Calu3 (cell line): ENCODE data around the gene BBOX1. TPM values are rescaled to one million over a fixed set of nuclear protein-coding genes. Genes with fewer than 3 reads are reported as not detected.

Experiments
- BruUV-seq: library from RNA; stranded (reverse); fragments of 400-500 nt; replicated peaks from 2 replicates; lab custom pipeline; 2021; lab: Mats Ljungman, UMichigan
- CTCF ChIA-PET: fragments of 300-600 bp; sonication (Branson Sonifier 250); formaldehyde crosslinking; loops from one replicate; lab custom pipeline; 2022; ENCODE audit warnings: antibody characterized with exemption; lab: Charles Lee
- DNase-seq: peaks from one replicate; pipeline ENCODE4 v3.0.0; 2022
- H3K27ac Mint-ChIP-seq: one replicate; pipeline ENCODE4 v1.8.0; 2022; ENCODE audit warnings: mixed read lengths; ENCODE audit not compliant: unreplicated experiment
- H3K27me3 Mint-ChIP-seq: one replicate; pipeline ENCODE4 v1.8.0; 2022; ENCODE audit warnings: mixed read lengths; ENCODE audit not compliant: unreplicated experiment
- H3K36me3 Mint-ChIP-seq: one replicate; pipeline ENCODE4 v1.8.0; 2022; ENCODE audit warnings: mild to moderate bottlenecking, moderate library complexity, mixed read lengths; ENCODE audit not compliant: insufficient read depth, unreplicated experiment
- H3K4me1 Mint-ChIP-seq: one replicate; pipeline ENCODE4 v1.8.0; 2022; ENCODE audit warnings: mild to moderate bottlenecking, low read depth, mixed read lengths; ENCODE audit not compliant: unreplicated experiment
- H3K4me3 Mint-ChIP-seq: one replicate; pipeline ENCODE4 v1.8.0; 2022; ENCODE audit warnings: mild to moderate bottlenecking, low read depth, moderate library complexity, mixed read lengths; ENCODE audit not compliant: unreplicated experiment
- H3K9me3 Mint-ChIP-seq: one replicate; pipeline ENCODE4 v1.8.0; 2022; ENCODE audit warnings: low read depth, mixed read lengths; ENCODE audit not compliant: unreplicated experiment
- CTCF ChIP-seq: fragments of 200-600 bp; IDR thresholded peaks from one replicate; pipeline ENCODE4 v1.8.0; 2022; ENCODE audit warnings: antibody characterized with exemption; ENCODE audit not compliant: unreplicated experiment
- intact Hi-C: fragments of 100-400 bp; cut with micrococcal nuclease; formaldehyde crosslinking; loops from one replicate; pipeline ENCODE4 v1.10.0; 2022; ENCODE audit not compliant: unreplicated experiment
- total RNA-seq: library from RNA; stranded (reverse); gene quantifications from 2 replicates; pipeline ENCODE4 v1.2.3, GENCODE V29; 2022

Gene BBOX1
- total RNA-seq, 1 experiment from 2014 or later: not detected

GRCh38 chr11:27111896-27112295, 71.3 kb downstream of the BBOX1 start:
- BruUV-seq: no TSS peak
- no peak for TF ChIP-seq CTCF
- Mint-ChIP-seq H3K9me3 (no peaks in the 10 kb centered on the region), H3K36me3 (no peaks in the 10 kb centered on the region), H3K27me3 (peaks cover 12% of the 10 kb centered on the region), H3K4me3 (no peak overlapping the region), H3K27ac (no peak overlapping the region), H3K4me1 (no peaks in the 10 kb centered on the region)
- CTCF ChIA-PET: no interaction called here
- intact Hi-C loops: no loop called here
- DNase-seq: no peak

- Mint-ChIP-seq H3K4me1 (no peaks in the 10 kb centered on the region), H3K36me3 (no peaks in the 10 kb centered on the region), H3K4me3 (no peak overlapping the region), H3K9me3 (no peaks in the 10 kb centered on the region), H3K27ac (no peak overlapping the region), H3K27me3 (peaks cover 12% of the 10 kb centered on the region)
- intact Hi-C loops: no loop called here
- CTCF ChIA-PET: no interaction called here
- TF ChIP-seq CTCF: no peak
- BruUV-seq: no TSS peak
- DNase-seq: no peak
Observed at GRCh38 chr11:27112946-27113345, 72.3 kb downstream of the BBOX1 start.

- H3K4me3 Mint-ChIP-seq: no peak overlapping the region
- no peaks in the 10 kb centered on the region for H3K9me3 Mint-ChIP-seq
- H3K27ac Mint-ChIP-seq: no peak overlapping the region
- no peak for TF ChIP-seq CTCF
- DNase-seq: no peak
- BruUV-seq: no TSS peak
- H3K4me1 Mint-ChIP-seq: no peaks in the 10 kb centered on the region
- CTCF ChIA-PET: no interaction called here
- H3K36me3 Mint-ChIP-seq: no peaks in the 10 kb centered on the region
- intact Hi-C loops: no loop called here
- peaks cover 8% of the 10 kb centered on the region for H3K27me3 Mint-ChIP-seq
Observed at GRCh38 chr11:27115051-27115650, 74.5 kb downstream of the BBOX1 start.

- intact Hi-C loops: no loop called here
- no peaks in the 10 kb centered on the region for H3K9me3 Mint-ChIP-seq
- H3K4me1 Mint-ChIP-seq: no peaks in the 10 kb centered on the region
Observed at GRCh38 chr11:27116684-27117083, 76.1 kb downstream of the BBOX1 start.

More at GRCh38 chr11:27116684-27117083, 76.1 kb downstream of the BBOX1 start:
- Mint-ChIP-seq H3K4me3 (no peak overlapping the region), H3K27me3 (no peaks in the 10 kb centered on the region), H3K36me3 (no peaks in the 10 kb centered on the region), H3K27ac (no peak overlapping the region)
- CTCF ChIA-PET: no interaction called here
- no peak for DNase-seq
- no TSS peak for BruUV-seq
- no peak for TF ChIP-seq CTCF
